ENCODE data around the gene CCNK.

DNA sequence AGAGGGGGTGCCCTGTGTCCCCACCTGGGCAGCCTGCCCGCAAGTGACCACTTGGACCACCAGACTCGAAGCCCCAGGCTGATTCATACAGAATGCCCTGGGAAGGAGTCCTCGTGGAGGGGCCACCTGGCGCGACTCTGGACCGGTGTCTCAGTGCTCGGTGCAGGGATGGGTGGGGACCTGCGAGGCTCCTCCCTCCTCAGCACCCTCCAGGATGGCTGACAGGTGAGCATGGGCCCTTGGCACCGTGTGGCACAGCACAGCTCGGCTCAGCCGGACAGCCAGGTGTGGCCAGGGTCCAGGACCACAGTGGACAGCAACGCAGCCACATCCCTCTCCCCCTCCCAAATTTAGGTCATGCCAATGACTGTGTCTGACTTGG is 44.5 kb downstream of the CCNK start:
- TF ChIP-seq NR3C1 (IDR thresholded peaks at IDR 0.05): no peak
- TF ChIP-seq, protein P1, sequence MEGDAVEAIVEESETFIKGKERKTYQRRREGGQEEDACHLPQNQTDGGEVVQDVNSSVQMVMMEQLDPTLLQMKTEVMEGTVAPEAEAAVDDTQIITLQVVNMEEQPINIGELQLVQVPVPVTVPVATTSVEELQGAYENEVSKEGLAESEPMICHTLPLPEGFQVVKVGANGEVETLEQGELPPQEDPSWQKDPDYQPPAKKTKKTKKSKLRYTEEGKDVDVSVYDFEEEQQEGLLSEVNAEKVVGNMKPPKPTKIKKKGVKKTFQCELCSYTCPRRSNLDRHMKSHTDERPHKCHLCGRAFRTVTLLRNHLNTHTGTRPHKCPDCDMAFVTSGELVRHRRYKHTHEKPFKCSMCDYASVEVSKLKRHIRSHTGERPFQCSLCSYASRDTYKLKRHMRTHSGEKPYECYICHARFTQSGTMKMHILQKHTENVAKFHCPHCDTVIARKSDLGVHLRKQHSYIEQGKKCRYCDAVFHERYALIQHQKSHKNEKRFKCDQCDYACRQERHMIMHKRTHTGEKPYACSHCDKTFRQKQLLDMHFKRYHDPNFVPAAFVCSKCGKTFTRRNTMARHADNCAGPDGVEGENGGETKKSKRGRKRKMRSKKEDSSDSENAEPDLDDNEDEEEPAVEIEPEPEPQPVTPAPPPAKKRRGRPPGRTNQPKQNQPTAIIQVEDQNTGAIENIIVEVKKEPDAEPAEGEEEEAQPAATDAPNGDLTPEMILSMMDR (IDR thresholded peaks at IDR 0.05): no peak
- TF ChIP-seq, protein P2, sequence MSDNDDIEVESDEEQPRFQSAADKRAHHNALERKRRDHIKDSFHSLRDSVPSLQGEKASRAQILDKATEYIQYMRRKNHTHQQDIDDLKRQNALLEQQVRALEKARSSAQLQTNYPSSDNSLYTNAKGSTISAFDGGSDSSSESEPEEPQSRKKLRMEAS (IDR thresholded peaks at IDR 0.05): no peak
- no peak for TF ChIP-seq RNF2 (IDR thresholded peaks at IDR 0.05; ENCODE audit: borderline replicate concordance, low read depth)
- no peak for TF ChIP-seq RAD21 (conservative IDR thresholded peaks at IDR 0.05 in 1 of 2, IDR thresholded peaks at IDR 0.05 in 1 of 2)
- no peak for TF ChIP-seq MAFK (IDR thresholded peaks at IDR 0.05; ENCODE audit: partially characterized antibody)
- TF ChIP-seq RFX5 (IDR thresholded peaks at IDR 0.05): no peak
- TF ChIP-seq KDM1A (IDR thresholded peaks at IDR 0.05; ENCODE audit: low read depth): no peak
- TF ChIP-seq POLR2A (IDR thresholded peaks at IDR 0.05; ENCODE audit: low read length): no peak
